SK-MEL-5 (cell line): ENCODE results near the gene GLI2. TPM values are rescaled to one million over a fixed set of nuclear protein-coding genes. Genes with fewer than 3 reads are reported as not detected.

Experiments
- DNase-seq: peaks from one replicate; pipeline ENCODE4 v3.0.0-alpha.2; 2016; ENCODE audit warnings: low read depth, low spot score
- in situ Hi-C: cut with HindIII; loops from 2 replicates; pipeline ENCODE4 v1.10.0; 2016; ENCODE audit warnings: low sequenced_read_pairs, high pct_unique_total_duplicates, low pct_unique_long_range_greater_than_20kb
- polyA plus RNA-seq, 2 experiments: library from polyadenylated mRNA; depleted of rRNA; stranded (reverse); fragments of >200 nt; gene quantifications; 2 replicates each; pipeline ENCODE4 v1.2.3, GENCODE V29; 2015
- total RNA-seq: library from RNA; depleted of rRNA; stranded (reverse); fragments of >200 nt; shearing (Covaris generic); gene quantifications from 2 replicates; pipeline ENCODE4 v1.2.3, GENCODE V29; 2014; rRNA removed

The GLI2 gene
- total RNA-seq: 0.16 and 0.24 TPM in 2 replicates
- polyA plus RNA-seq (2015; cell fraction: cytosol; rRNA removed): 0.02 and 0.46 TPM in 2 replicates
- 0.14 and 0.20 TPM in 2 replicates for polyA plus RNA-seq (2015; cell fraction: nucleus; rRNA removed)

DNA sequence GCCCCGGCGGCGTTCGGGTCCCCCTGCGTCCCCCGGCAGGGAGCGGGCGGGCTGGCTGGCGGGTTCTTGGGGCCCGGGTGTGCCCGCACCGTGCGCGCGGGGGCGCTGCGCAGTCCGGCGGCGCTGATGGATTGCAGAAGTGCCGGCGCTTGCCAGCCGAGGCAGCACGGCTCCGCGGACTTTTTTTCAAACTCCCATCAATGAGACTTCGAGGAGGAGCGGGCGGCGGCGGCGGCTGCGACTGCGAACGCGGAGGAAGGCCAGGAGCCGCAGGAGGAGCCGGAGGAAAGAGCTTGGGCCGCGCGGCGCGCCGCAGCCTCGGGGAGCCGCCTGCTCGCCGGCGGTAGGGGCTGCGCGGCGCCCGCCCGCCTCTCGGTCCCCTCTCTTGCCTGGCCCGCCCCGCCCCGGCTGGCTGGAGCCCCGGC lies at the start of gene GLI2:
Gene GLI2 (plus strand): TSS at position 123 of the 425 bp plus-strand sequence. CDS start 61,453 bp downstream, outside the sequence.
- in situ Hi-C loops: no loop called here

DNA sequence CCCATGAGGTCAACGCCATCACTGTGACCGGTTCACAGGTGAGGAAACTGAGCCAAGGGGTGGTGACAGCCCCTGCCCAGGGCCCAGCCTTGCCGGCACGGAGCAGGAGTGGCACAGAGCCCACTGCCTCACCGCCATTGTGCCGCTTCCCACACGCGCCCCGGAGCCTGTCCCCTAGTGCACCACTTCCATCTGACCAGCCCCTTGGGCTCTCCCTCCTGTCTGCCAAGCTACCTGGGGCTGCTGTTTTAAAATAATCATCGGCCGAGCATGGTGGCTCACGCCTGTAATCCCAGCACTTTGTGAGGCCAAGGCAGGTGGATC lies 49.7 kb upstream of the GLI2 start:
- in situ Hi-C loops: no loop called here
- DNase-seq: no peak

More for the DNA sequence above, at the start of gene GLI2:
- DNase-seq: peak; percentile 62

DNA sequence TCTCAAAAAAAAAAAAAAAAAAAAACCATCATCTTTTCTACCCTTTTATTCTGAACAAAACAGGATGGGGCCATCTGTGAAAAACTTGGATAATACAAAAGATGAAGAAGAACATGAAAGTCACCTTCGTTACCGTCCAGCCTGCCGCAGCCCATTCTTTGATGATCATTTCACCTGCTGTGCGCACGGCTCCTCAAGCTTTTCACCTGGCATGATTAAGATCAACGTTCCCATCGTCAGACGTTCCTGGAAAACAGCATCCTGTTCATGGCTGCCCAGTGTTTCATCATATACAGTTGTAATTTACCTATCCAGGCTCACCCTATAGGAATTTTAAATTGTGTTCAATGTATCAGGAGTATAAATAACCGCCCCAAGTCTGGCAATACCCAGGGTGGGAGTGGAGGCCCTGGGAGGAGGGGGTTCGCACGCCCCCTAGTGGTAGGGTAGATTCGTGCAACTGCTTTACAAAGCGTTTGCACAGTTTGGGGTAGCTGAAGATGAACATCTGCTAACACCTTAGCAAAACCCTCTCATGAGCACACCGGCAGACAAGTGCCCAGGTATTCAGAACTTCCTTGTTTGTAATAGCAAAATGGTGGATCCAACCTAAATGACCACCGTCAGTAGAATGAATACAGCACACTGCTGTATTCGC lies 49.0 kb upstream of the GLI2 start:
- in situ Hi-C loops: no loop called here
- DNase-seq: no peak

DNA sequence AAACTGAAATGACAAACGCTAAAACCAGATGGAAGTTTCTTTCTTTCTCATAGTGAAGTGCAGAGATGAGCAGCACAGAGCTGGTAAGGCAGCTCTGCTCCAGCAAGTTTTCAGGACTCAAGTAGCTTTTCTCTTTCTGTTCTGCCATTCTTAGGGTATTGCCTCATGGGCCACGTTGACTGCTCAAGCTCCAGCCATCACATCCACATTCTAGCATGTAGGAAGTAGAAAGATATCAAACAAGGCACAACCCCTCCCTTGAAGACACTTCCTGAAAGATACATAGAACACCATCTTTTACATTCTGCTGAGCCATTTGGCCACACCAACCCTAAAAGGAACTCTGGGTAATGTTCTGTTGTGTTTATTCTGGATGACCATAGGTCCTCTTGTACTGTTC lies 48.5 kb upstream of the GLI2 start:
- no peak for DNase-seq
- in situ Hi-C loops: no loop called here

DNA sequence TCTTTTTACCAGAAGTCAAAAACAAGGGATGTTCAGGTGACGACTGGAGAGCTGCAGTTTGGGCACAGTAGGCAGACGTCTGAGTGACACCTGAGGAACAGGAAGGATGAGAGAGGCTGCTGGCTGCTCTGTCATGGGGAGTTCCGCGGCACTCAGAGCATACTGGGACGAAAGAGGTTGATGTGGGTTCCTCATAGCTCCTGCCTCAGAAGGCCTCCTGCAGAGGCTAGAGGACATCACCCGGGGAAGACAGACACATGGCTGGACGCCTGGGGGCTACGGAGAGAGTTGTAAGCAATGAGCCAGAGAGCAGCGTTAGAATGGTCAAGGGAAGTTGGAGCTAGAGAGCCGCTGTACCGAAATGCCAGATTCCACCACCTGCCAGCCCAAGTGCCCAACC lies 45.1 kb upstream of the GLI2 start:
- no peak for DNase-seq
- in situ Hi-C loops: no loop called here

DNA sequence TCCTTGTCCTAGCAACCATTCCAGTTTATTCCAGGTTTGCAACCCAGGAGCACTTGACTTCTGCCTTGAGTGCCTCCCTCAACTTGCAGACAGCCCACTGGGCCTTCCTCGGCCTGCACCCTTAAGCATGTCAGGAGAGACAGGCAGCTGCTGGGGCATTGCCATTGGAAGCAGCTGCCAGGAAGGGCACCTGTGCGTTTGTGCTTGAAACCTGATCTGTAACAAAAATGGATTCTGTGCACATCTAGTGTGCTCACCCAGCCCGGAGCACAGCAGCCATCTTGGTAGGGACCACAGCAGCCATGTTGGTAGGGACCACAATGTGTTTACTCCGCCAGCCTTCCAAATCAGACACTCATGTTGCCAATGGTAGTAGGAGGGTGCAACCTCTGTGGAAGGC lies 44.3 kb upstream of the GLI2 start:
- in situ Hi-C loops: no loop called here
- no peak for DNase-seq

DNA sequence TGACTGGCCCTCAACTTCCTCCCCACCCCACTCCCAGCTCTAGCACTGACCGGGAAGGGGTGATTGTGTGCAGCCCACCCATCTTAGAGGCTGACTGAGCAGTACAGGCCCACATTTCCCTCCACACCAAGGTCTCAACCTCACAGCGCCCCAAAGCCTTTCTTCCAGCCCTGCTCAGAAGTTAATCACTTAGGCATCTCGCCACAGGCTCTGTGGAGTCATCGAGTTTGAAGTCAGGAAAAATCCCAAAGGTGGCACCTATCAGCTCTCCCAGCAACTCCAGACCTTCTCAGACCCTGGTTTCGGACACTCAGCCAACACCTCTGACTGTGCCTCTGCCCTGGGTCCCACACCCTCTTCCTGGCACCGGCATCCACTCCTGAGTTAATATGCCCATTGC lies 43.0 kb upstream of the GLI2 start:
- no peak for DNase-seq
- in situ Hi-C loops: no loop called here

DNA sequence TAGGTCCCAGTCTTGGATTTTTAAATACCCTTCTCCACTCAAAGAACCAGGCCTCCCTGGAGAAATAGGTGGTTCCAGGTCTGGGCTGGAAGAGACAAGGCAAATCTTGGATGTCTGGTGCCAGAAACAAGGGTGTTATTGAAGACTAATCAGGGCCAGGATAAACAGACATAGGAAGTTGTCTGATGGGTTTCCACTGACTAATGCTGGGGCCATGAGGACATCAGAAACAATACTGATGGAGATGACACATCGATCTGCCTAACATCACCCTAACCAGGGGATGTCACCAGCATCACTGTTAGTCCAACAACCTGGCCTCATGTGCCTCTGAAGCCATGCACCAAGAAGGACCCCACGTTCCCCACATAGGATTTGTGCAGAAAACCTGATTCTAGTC lies 42.5 kb upstream of the GLI2 start:
- in situ Hi-C loops: no loop called here
- no peak for DNase-seq

DNA sequence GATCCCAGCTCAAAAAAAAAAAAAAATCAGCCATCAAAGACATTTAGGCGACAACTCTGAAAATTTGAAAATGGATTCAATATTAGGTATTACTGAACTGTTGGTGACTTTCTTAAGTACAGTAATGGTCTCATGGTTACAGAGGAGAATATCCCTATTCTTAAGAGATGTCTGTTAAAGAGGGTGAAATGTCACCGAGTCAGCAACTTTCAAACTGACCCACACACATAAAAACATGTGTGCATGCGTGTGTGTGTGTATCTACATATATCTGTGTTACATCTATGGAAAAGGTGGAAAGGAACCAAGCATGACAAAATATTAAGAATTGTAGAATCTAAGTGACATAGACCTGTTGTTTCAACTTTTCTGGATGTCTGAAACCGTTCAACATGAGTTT lies 41.6 kb upstream of the GLI2 start:
- in situ Hi-C loops: no loop called here
- no peak for DNase-seq

DNA sequence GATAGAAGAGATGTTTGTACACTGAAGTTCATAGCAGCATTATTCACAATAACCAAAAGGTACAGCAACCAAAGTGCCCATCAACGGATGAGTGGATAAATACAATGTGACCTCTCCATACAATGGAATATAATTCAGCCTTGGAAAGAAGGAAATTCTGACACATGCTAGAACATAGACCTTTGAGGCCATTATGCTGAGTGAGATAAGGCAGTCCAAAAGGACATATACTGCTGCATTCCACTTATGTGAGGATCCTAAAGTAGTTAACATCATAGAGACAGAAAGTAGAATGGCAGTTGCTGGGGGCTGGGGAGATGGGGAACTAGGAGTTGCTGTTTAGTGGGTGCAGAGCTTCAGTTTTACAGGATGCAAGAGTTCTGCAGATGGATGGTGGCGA lies 38.2 kb upstream of the GLI2 start:
- no peak for DNase-seq
- in situ Hi-C loops: no loop called here

DNA sequence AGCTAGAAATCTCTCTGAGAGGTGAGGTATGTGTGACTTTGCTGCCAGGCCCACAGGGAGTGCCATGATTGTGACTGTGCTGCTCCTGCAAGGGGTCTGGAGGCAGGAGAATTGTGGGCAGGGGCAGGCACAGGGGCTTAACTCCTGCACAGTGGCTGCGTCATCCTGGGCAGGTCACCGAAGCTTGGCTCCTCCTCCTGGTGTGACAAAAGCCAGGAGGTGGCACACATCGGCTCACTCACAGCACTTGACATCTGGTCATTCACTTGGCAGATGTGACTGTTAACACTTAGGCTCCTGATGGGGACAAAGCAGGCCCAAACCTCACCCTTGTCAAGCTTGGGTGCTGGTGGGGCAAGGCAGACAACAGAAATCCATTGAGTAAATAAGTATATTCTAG lies 36.4 kb upstream of the GLI2 start:
- DNase-seq: no peak
- in situ Hi-C loops: no loop called here

DNA sequence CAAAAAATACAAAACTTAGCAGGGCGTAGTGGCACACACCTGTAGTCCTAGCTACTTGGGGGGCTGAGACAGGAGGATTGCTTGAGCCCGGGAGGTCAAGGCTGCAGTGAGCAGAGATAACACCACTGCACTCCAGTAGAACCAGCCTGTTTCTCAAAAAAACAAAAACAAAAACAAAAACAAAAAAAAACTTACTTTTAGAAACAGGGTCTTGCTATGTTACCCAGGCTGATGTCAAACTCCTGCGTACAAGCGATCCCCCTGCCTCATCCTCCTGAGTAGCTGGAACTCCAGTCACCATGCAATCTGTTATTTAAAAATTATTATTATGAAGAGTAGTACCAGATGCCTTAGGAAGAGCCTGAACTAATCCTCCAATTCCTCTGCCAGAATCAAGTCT lies 35.0 kb upstream of the GLI2 start:
- in situ Hi-C loops: no loop called here

DNA sequence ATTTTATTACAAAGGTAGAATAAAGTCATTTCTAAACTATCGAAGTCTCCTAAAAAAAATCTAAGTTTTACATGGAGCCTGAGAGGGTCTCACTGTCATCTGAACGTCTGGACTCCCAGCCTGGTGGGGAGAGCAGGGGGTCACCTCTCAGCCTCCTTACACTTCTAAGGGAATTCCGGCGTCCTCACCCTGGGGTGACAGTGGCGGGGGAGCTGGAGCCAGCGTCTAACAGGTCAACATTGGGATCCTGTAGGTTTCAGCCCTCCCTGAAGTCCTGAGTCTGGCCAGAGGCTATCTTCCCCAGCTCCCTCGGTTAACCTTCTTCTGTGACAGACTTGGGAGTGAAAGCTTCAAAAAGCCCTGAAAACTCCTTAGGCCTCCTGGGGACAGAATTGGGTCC lies 34.6 kb upstream of the GLI2 start:
- in situ Hi-C loops: no loop called here

More for the DNA sequence above, 35.0 kb upstream of the GLI2 start:
- DNase-seq: no peak

DNA sequence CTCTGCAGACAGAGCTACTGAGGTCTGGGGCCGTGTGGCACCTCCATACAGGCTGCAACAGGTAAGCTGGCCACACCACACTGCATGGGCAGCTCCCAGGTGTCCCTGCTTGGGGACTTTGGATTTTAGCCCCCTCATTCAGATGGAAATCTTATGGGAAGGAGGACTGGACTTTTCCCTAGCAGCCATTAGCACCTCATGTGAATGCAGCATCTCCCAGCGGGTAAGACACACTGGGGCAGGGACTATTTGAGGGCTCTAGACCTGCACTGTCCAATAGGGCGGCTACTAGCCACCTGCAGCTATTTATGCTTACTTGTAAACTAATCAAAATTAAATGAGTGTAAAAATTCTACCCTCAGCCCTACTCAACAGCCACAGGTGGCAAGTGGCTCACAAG lies 34.2 kb upstream of the GLI2 start:
- DNase-seq: no peak
- in situ Hi-C loops: no loop called here

More for the DNA sequence above, 34.6 kb upstream of the GLI2 start:
- no peak for DNase-seq

DNA sequence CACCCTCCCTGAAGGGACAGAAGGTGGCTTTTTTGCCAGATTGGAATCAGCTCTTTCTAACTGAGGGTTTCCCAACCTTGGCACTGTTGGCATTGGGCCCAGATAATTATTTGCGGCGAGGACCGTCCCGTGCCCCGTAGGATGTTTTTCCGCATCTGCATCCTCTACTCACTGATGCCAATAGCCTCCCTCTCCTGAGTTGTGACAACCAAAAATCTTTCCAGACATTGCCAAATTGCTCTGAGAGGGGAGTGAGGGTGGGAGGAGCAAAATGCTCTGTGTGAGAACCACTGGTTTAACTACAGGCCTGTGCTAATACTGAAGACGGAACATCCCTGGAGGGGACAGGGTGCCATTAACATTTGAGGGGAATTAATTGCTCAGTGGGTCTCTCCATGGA lies 33.6 kb upstream of the GLI2 start:
- in situ Hi-C loops: no loop called here
- no peak for DNase-seq

DNA sequence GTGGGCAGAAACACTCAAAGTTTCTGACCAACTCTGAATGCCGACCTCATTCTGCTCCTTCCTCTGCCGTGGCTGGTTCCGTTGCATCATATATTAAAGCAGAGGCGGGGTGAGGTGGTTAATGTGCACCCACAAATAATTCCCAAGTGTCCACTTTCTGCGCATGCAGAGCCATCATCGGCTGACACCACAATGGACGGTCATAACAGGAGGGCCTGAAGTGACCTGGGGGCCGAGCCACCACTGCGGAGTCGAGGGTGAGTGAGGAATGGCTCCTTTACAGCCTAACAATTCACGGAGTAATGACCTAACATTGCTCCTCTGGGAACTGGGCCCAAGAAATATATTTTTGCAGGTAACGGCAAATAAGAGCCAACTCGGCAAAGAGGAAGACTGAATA lies 32.9 kb upstream of the GLI2 start:
- in situ Hi-C loops: no loop called here
- no peak for DNase-seq

DNA sequence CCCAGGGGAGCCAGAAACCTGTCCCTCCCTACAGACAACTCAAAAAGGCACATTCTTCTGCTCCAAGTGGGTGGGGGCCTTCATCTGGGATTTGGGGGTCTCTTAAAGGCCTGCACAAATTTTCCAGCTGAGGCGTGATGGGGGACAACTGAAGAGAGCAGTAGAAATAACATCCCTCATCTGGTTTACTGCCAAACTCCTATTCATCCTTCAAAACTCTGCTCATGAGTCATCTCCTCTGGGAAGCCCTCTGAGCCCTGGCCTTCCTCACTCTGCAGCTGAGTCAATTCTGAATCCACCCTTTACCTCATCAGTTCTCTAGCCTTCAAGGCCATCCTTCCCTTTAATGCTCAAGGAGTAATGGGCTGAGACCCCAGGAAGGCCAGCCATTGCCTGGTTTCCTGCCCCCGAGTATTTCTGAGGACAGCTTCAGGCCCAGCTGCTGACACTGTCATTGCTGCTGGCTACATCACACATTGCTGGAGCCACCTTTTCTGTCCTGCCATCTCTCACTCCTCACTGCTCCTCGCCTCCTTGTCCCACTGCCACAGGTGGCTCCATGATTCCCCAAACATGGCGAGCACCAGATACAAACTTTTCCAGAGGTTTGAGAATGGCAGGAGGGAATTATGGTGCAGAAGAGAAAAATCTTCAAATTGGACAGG lies 32.2 kb upstream of the GLI2 start:
- in situ Hi-C loops: no loop called here
- peak; percentile 41 for DNase-seq

DNA sequence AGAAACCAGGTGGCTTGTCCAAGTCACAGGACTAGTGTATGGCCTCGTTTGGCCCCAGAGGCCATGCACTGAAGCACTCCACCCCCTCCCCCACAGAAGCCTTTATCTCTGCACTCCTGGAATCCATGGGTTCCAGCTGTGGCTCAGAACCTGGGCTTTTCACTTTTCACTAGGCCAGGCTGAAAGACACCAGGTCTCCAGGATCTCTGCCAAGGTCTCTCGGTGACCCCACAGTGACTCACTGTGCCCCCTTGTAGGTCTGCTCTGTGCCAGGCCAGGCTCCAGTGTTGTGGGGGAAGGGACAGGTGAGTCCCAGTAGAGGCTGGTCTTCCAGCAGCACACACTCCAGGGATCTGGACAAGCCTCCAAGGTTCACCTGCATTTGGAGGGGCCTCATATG lies 31.0 kb upstream of the GLI2 start:
- DNase-seq: no peak
- in situ Hi-C loops: no loop called here

DNA sequence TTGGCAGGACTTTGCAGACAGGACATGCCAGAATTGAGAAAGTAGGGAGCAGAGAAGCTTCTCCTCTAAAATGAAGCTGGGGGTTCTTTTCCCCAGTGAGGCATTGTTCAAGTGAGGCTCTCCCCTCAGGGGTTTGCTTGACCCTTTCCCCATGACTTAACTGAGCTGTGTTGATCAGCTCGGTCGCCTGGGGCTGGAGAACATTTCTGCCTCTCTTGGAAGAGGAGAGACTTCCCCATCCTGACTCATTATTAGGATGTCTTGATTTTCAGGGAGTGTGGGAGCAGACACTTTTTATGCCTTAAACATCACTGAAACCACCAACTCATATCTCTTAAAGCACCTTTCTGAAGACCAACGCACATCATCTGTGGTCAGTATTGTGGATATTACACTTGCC lies 27.9 kb upstream of the GLI2 start:
- in situ Hi-C loops: no loop called here
- DNase-seq: no peak
